HUES6 (cell line): ENCODE data around the gene FHOD3.

Source experiments
- H3K27ac ChIP-seq: 2 replicates; pipeline ENCODE4 v1.7.0; 2013; ENCODE audit warnings: low read depth, mild to moderate bottlenecking, low read length, inconsistent platforms
- H3K27me3 ChIP-seq: 2 replicates; pipeline ENCODE4 v1.6.1; 2013; ENCODE audit warnings: low read length; ENCODE audit not compliant: control insufficient read depth, insufficient read depth
- H3K36me3 ChIP-seq: 2 replicates; pipeline ENCODE4 v1.6.1; 2013; ENCODE audit warnings: low read length; ENCODE audit not compliant: control insufficient read depth, insufficient read depth
- H3K4me1 ChIP-seq: 2 replicates; pipeline ENCODE4 v1.6.1; 2013; ENCODE audit warnings: low read length; ENCODE audit not compliant: control insufficient read depth, insufficient read depth
- H3K4me3 ChIP-seq: 2 replicates; pipeline ENCODE4 v1.5.1; 2013; ENCODE audit warnings: low read depth, low read length
- H3K9ac ChIP-seq: one replicate; pipeline ENCODE4 v1.6.1; 2013; ENCODE audit warnings: mild to moderate bottlenecking, low read length
- H3K9me3 ChIP-seq: 2 replicates; pipeline ENCODE4 v1.6.1; 2013; ENCODE audit warnings: low read depth, low read length; ENCODE audit not compliant: control insufficient read depth, insufficient read depth

The FHOD3 gene

GRCh38 chr18:36665952-36666351 is 368.4 kb downstream of the FHOD3 start:
- Histone ChIP-seq H3K36me3 (no peaks in the 10 kb centered on the region), H3K9ac (no peak overlapping the region), H3K9me3 (no peaks in the 10 kb centered on the region), H3K27ac (no peak overlapping the region), H3K4me3 (no peak overlapping the region), H3K27me3 (no peaks in the 10 kb centered on the region), H3K4me1 (no peaks in the 10 kb centered on the region)

- no peaks in the 10 kb centered on the region for H3K27me3 ChIP-seq
- H3K4me1 ChIP-seq, result no peaks in the 10 kb centered on the region
- no peaks in the 10 kb centered on the region for H3K36me3 ChIP-seq
- no peak overlapping the region for H3K4me3 ChIP-seq
- no peak overlapping the region for H3K9ac ChIP-seq
- H3K27ac ChIP-seq, result no peak overlapping the region
- H3K9me3 ChIP-seq, result no peaks in the 10 kb centered on the region
Measured at GRCh38 chr18:36667811-36668210, 370.3 kb downstream of the FHOD3 start.

GRCh38 chr18:36668349-36668748 is 370.8 kb downstream of the FHOD3 start:
- Histone ChIP-seq H3K9ac (no peak overlapping the region), H3K27ac (no peak overlapping the region), H3K9me3 (no peaks in the 10 kb centered on the region), H3K4me1 (peaks cover 3% of the 10 kb centered on the region; the same call in 1 of the 2 replicates), H3K27me3 (no peaks in the 10 kb centered on the region), H3K36me3 (no peaks in the 10 kb centered on the region), H3K4me3 (no peak overlapping the region)

GRCh38 chr18:36672437-36673344 is 375.2 kb downstream of the FHOD3 start:
- Histone ChIP-seq H3K9ac (no peak overlapping the region), H3K9me3 (peaks cover 14% of the 10 kb centered on the region), H3K36me3 (no peaks in the 10 kb centered on the region), H3K27me3 (no peaks in the 10 kb centered on the region), H3K27ac (no peak overlapping the region), H3K4me3 (no peak overlapping the region), H3K4me1 (peaks cover 3% of the 10 kb centered on the region; the same call in 1 of the 2 replicates)

- no peaks in the 10 kb centered on the region for H3K27me3 ChIP-seq
- no peaks in the 10 kb centered on the region for H3K36me3 ChIP-seq
- H3K9me3 ChIP-seq, result peaks cover 14% of the 10 kb centered on the region
- no peak overlapping the region for H3K27ac ChIP-seq
- peaks cover 3% of the 10 kb centered on the region; the same call in 1 of the 2 replicates for H3K4me1 ChIP-seq
- no peak overlapping the region for H3K4me3 ChIP-seq
- no peak overlapping the region for H3K9ac ChIP-seq
Measured at GRCh38 chr18:36673452-36673851, 375.9 kb downstream of the FHOD3 start.

- H3K9me3 ChIP-seq, result peaks cover 14% of the 10 kb centered on the region
- no peak overlapping the region for H3K9ac ChIP-seq
- H3K27me3 ChIP-seq, result no peaks in the 10 kb centered on the region
- H3K27ac ChIP-seq, result no peak overlapping the region
- H3K36me3 ChIP-seq, result no peaks in the 10 kb centered on the region
- H3K4me3 ChIP-seq, result no peak overlapping the region
- H3K4me1 ChIP-seq, result peaks cover 3% of the 10 kb centered on the region; the same call in 1 of the 2 replicates
Measured at GRCh38 chr18:36675076-36675475, 377.6 kb downstream of the FHOD3 start.

GRCh38 chr18:36675542-36675941 is 378.0 kb downstream of the FHOD3 start:
- Histone ChIP-seq H3K27ac (no peak overlapping the region), H3K4me1 (peaks cover 3% of the 10 kb centered on the region; the same call in 1 of the 2 replicates), H3K27me3 (no peaks in the 10 kb centered on the region), H3K36me3 (no peaks in the 10 kb centered on the region), H3K9me3 (peaks cover 14% of the 10 kb centered on the region), H3K9ac (no peak overlapping the region), H3K4me3 (no peak overlapping the region)

- Histone ChIP-seq H3K4me1 (peaks cover 3% of the 10 kb centered on the region; the same call in 1 of the 2 replicates), H3K27ac (no peak overlapping the region), H3K36me3 (no peaks in the 10 kb centered on the region), H3K9me3 (peaks cover 14% of the 10 kb centered on the region), H3K9ac (no peak overlapping the region), H3K4me3 (no peak overlapping the region), H3K27me3 (no peaks in the 10 kb centered on the region)
Measured at GRCh38 chr18:36676629-36677028, 379.1 kb downstream of the FHOD3 start.

- H3K9ac ChIP-seq, result no peak overlapping the region
- peaks cover 22% of the 10 kb centered on the region for H3K9me3 ChIP-seq
- H3K27me3 ChIP-seq, result no peaks in the 10 kb centered on the region
- H3K36me3 ChIP-seq, result no peaks in the 10 kb centered on the region
- no peaks in the 10 kb centered on the region for H3K4me1 ChIP-seq
- no peak overlapping the region for H3K4me3 ChIP-seq
- H3K27ac ChIP-seq, result no peak overlapping the region
Measured at GRCh38 chr18:36680042-36680441, 382.5 kb downstream of the FHOD3 start.

- no peaks in the 10 kb centered on the region for H3K4me1 ChIP-seq
- no peaks in the 10 kb centered on the region for H3K36me3 ChIP-seq
- H3K9ac ChIP-seq, result no peak overlapping the region
- no peak overlapping the region for H3K4me3 ChIP-seq
- no peak overlapping the region for H3K27ac ChIP-seq
- no peaks in the 10 kb centered on the region for H3K27me3 ChIP-seq
- H3K9me3 ChIP-seq, result peaks cover 8% of the 10 kb centered on the region
Measured at GRCh38 chr18:36685580-36685979, 388.1 kb downstream of the FHOD3 start.
